ENCODE results near the gene MYDGF. TPM values are rescaled to one million over a fixed set of nuclear protein-coding genes. Genes with fewer than 3 reads are reported as not detected.
A peak's percentile ranks its signal among the peaks of the same experiment; 100 is the strongest.

Gene MYDGF
- total RNA-seq, 1 donor from 2014 or later: 23.4 TPM

- no peak overlapping the region for H3K27ac Mint-ChIP-seq
- H3K27ac ChIP-seq: no peak overlapping the region
- no peak overlapping the region for H3K9ac ChIP-seq
Measured at GRCh38 chr19:4622695-4623421, 47.3 kb downstream of the MYDGF start.

GRCh38 chr19:4620675-4621074 lies 49.5 kb downstream of the MYDGF start:
- H3K27ac ChIP-seq: no peak overlapping the region
- H3K27me3 ChIP-seq: no peaks in the 10 kb centered on the region
- TF ChIP-seq EZH2phosphoT487 (IDR thresholded peaks at IDR 0.05) (no peak), CTCF (IDR thresholded peaks at IDR 0.05) (no peak), EZH2 (IDR thresholded peaks at IDR 0.05) (no peak)
- Mint-ChIP-seq H3K36me3 (no peaks in the 10 kb centered on the region), H3K27me3 (ENCODE audit: insufficient read depth, low read depth) (peaks cover under 1% of the 10 kb centered on the region), H3K4me3 (peak overlapping the region; percentile 64), H3K9me3 (no peaks in the 10 kb centered on the region), H3K27ac (no peak overlapping the region), H3K4me1 (peaks cover 28% of the 10 kb centered on the region)
- H3K79me2 ChIP-seq (ENCODE audit: low read depth): no peaks in the 10 kb centered on the region
- peaks cover 5% of the 10 kb centered on the region for H3K4me1 ChIP-seq
- DNase-seq (ENCODE audit: low spot score): no peak
- no peaks in the 10 kb centered on the region for H3K36me3 ChIP-seq
- H3K4me3 ChIP-seq: no peak overlapping the region
- H3F3A ChIP-seq (ENCODE audit: low read depth): peaks cover 16% of the 10 kb centered on the region
- no peak overlapping the region for H3K9ac ChIP-seq
- H3K9me3 ChIP-seq (ENCODE audit: low read depth): no peaks in the 10 kb centered on the region
- H3K4me2 ChIP-seq: no peak overlapping the region
- no peak overlapping the region for H2AFZ ChIP-seq (replicated peaks)
- no peaks in the 10 kb centered on the region for H4K20me1 ChIP-seq (ENCODE audit: low read depth)

More at GRCh38 chr19:4622695-4623421, 47.3 kb downstream of the MYDGF start:
- Histone ChIP-seq H2AFZ (replicated peaks) (no peak overlapping the region), H4K20me1 (ENCODE audit: low read depth) (no peaks in the 10 kb centered on the region), H3K27me3 (no peaks in the 10 kb centered on the region), H3K4me2 (no peak overlapping the region), H3K4me1 (peaks cover 5% of the 10 kb centered on the region), H3K9me3 (ENCODE audit: low read depth) (no peaks in the 10 kb centered on the region), H3F3A (ENCODE audit: low read depth) (peaks cover 16% of the 10 kb centered on the region), H3K4me3 (no peak overlapping the region), H3K79me2 (ENCODE audit: low read depth) (no peaks in the 10 kb centered on the region), H3K36me3 (no peaks in the 10 kb centered on the region)
- Mint-ChIP-seq H3K9me3 (no peaks in the 10 kb centered on the region), H3K27me3 (ENCODE audit: insufficient read depth, low read depth) (peaks cover 4% of the 10 kb centered on the region), H3K4me1 (peaks cover 25% of the 10 kb centered on the region), H3K36me3 (no peaks in the 10 kb centered on the region), H3K4me3 (no peak overlapping the region)
- no peak for DNase-seq (ENCODE audit: low spot score)
- TF ChIP-seq EZH2phosphoT487 (IDR thresholded peaks at IDR 0.05) (no peak), CTCF (IDR thresholded peaks at IDR 0.05) (peak; percentile 14), EZH2 (IDR thresholded peaks at IDR 0.05) (no peak)

GRCh38 chr19:4619668-4620294 lies 50.4 kb downstream of the MYDGF start:
- no peaks in the 10 kb centered on the region for H3K36me3 Mint-ChIP-seq
- H3K9me3 Mint-ChIP-seq: no peaks in the 10 kb centered on the region
- H3K4me3 Mint-ChIP-seq: no peak overlapping the region
- Histone ChIP-seq H3K36me3 (no peaks in the 10 kb centered on the region), H3K4me2 (no peak overlapping the region), H3K79me2 (ENCODE audit: low read depth) (no peaks in the 10 kb centered on the region), H3K9ac (no peak overlapping the region), H3K9me3 (ENCODE audit: low read depth) (no peaks in the 10 kb centered on the region), H4K20me1 (ENCODE audit: low read depth) (no peaks in the 10 kb centered on the region), H3K27ac (no peak overlapping the region), H2AFZ (replicated peaks) (no peak overlapping the region), H3K27me3 (no peaks in the 10 kb centered on the region), H3F3A (ENCODE audit: low read depth) (peaks cover 11% of the 10 kb centered on the region), H3K4me1 (peaks cover 5% of the 10 kb centered on the region), H3K4me3 (no peak overlapping the region)
- peaks cover 30% of the 10 kb centered on the region for H3K4me1 Mint-ChIP-seq
- TF ChIP-seq CTCF (IDR thresholded peaks at IDR 0.05) (peak; percentile 6), EZH2 (IDR thresholded peaks at IDR 0.05) (no peak)
- no peak overlapping the region for H3K27ac Mint-ChIP-seq
- no peaks in the 10 kb centered on the region for H3K27me3 Mint-ChIP-seq (ENCODE audit: insufficient read depth, low read depth)
- no peak for DNase-seq (ENCODE audit: low spot score)
